DOHH2 (cell line): ENCODE data around the gene TBL1XR1.
"Not testable (repeated sequence)": the region's sequence is repeated elsewhere in the genome, so short reads cannot be mapped to it uniquely, and the experiment has no call there.

Experiments used
- H3F3A ChIP-seq: fragments of 200-600 bp; sonication (generic), shearing (Covaris generic); 2 replicates; pipeline ENCODE4 v1.6.0; 2016; ENCODE audit warnings: antibody characterized with exemption, mild to moderate bottlenecking; ENCODE audit not compliant: control insufficient read depth, insufficient read depth
- H3K27ac ChIP-seq: fragments of 200-600 bp; sonication (generic); 2 replicates; pipeline ENCODE4 v1.5.1; 2014; ENCODE audit warnings: low read depth, mild to moderate bottlenecking, low read length, moderate library complexity
- H3K27me3 ChIP-seq: fragments of 200-600 bp; sonication (generic); 2 replicates; pipeline ENCODE4 v1.6.1; 2014; ENCODE audit warnings: mild to moderate bottlenecking, low read length, mixed read lengths; ENCODE audit not compliant: control insufficient read depth
- H3K36me3 ChIP-seq: fragments of 200-600 bp; sonication (generic); 2 replicates; pipeline ENCODE4 v1.6.1; 2014; ENCODE audit warnings: mild to moderate bottlenecking, low read length, moderate library complexity, mixed read lengths; ENCODE audit not compliant: control insufficient read depth
- H3K4me1 ChIP-seq: fragments of 200-600 bp; sonication (generic); 2 replicates; pipeline ENCODE4 v1.6.1; 2014; ENCODE audit warnings: mild to moderate bottlenecking, low read length, mixed read lengths; ENCODE audit not compliant: control insufficient read depth
- H3K4me2 ChIP-seq: fragments of 200-600 bp; sonication (generic); 2 replicates; pipeline ENCODE4 v1.6.0; 2014; ENCODE audit warnings: mild to moderate bottlenecking, low read length, moderate library complexity
- H3K4me3 ChIP-seq: fragments of 200-600 bp; sonication (generic); 2 replicates; pipeline ENCODE4 v1.5.1; 2014; ENCODE audit warnings: mild to moderate bottlenecking, low read length, mixed read lengths
- H3K79me2 ChIP-seq: fragments of 200-600 bp; sonication (generic); 2 replicates; pipeline ENCODE4 v1.6.1; 2014; ENCODE audit warnings: mild to moderate bottlenecking, low read length, mixed read lengths; ENCODE audit not compliant: control insufficient read depth
- H3K9me2 ChIP-seq: fragments of 200-600 bp; sonication (generic); replicated peaks from 2 replicates; pipeline ENCODE4 v1.6.1; 2014; ENCODE audit warnings: mild to moderate bottlenecking, low read length, mixed read lengths; ENCODE audit not compliant: control insufficient read depth
- H3K9me3 ChIP-seq: fragments of 200-600 bp; sonication (generic); 2 replicates; pipeline ENCODE4 v1.6.1; 2014; ENCODE audit warnings: antibody characterized with exemption, low read length, mixed read lengths; ENCODE audit not compliant: control insufficient read depth, insufficient read depth
- H4K20me1 ChIP-seq: fragments of 200-600 bp; sonication (generic); 2 replicates; pipeline ENCODE4 v1.6.0; 2014; ENCODE audit warnings: low read depth, mild to moderate bottlenecking, antibody characterized with exemption, low read length, moderate library complexity; ENCODE audit not compliant: control insufficient read depth, insufficient read depth
- CTCF ChIP-seq: fragments of 200-600 bp; sonication (generic); IDR thresholded peaks from one replicate; pipeline ENCODE4 v1.5.1; 2014; ENCODE audit warnings: antibody characterized with exemption, mild to moderate bottlenecking, low read depth, low read length; ENCODE audit not compliant: poor library complexity, severe bottlenecking
- EZH2phosphoT487 ChIP-seq: fragments of 200-600 bp; sonication (generic); IDR thresholded peaks from 2 replicates; pipeline ENCODE4 v1.6.1; 2017; ENCODE audit warnings: borderline replicate concordance, mild to moderate bottlenecking, antibody characterized with exemption, low read length, moderate library complexity, mixed read lengths

The TBL1XR1 gene

GRCh38 chr3:177162742-177163141 lies 34.5 kb downstream of the TBL1XR1 start:
- H3K79me2 ChIP-seq: peaks cover 100% of the 10 kb centered on the region
- H3K36me3 ChIP-seq: peaks cover 56% of the 10 kb centered on the region
- no peaks in the 10 kb centered on the region for H3K9me3 ChIP-seq
- H3K4me2 ChIP-seq: no peak overlapping the region
- peaks cover 16% of the 10 kb centered on the region for H3K4me1 ChIP-seq
- no peak overlapping the region for H3K27ac ChIP-seq
- no peak for TF ChIP-seq EZH2phosphoT487
- no peak for TF ChIP-seq CTCF
- no peaks in the 10 kb centered on the region for H3K9me2 ChIP-seq
- no peak overlapping the region for H3K4me3 ChIP-seq
- peaks cover 15% of the 10 kb centered on the region for H4K20me1 ChIP-seq
- no peaks in the 10 kb centered on the region for H3K27me3 ChIP-seq
- no peaks in the 10 kb centered on the region; the same call in 1 of the 2 replicates for H3F3A ChIP-seq

- not testable (repeated sequence) for H3K4me1 ChIP-seq, H3K27me3 ChIP-seq, H3K4me3 ChIP-seq, H3K9me2 ChIP-seq, H3K4me2 ChIP-seq, H3K27ac ChIP-seq, H3F3A ChIP-seq, H3K9me3 ChIP-seq
- peaks cover 20% of the 10 kb centered on the region for H4K20me1 ChIP-seq
- peaks cover 100% of the 10 kb centered on the region for H3K79me2 ChIP-seq
- peaks cover 49% of the 10 kb centered on the region for H3K36me3 ChIP-seq
Measured at GRCh38 chr3:177161603-177162002, 35.7 kb downstream of the TBL1XR1 start.

- peaks cover 35% of the 10 kb centered on the region for H4K20me1 ChIP-seq
- no peak overlapping the region for H3K27ac ChIP-seq
- H3K79me2 ChIP-seq: peaks cover 100% of the 10 kb centered on the region
- no peak overlapping the region for H3K4me2 ChIP-seq
- H3K9me2 ChIP-seq: no peaks in the 10 kb centered on the region
- TF ChIP-seq EZH2phosphoT487 (no peak), CTCF (no peak)
- no peaks in the 10 kb centered on the region for H3K27me3 ChIP-seq
- H3F3A ChIP-seq: no peaks in the 10 kb centered on the region; the same call in 1 of the 2 replicates
- peaks cover 6% of the 10 kb centered on the region for H3K4me1 ChIP-seq
- H3K4me3 ChIP-seq: no peak overlapping the region
- H3K9me3 ChIP-seq: no peaks in the 10 kb centered on the region
- H3K36me3 ChIP-seq: peaks cover 32% of the 10 kb centered on the region
Measured at GRCh38 chr3:177158461-177158860, 38.8 kb downstream of the TBL1XR1 start.

GRCh38 chr3:177157492-177157891 lies 39.8 kb downstream of the TBL1XR1 start:
- Histone ChIP-seq H3K9me2 (no peaks in the 10 kb centered on the region), H3F3A (no peaks in the 10 kb centered on the region; the same call in 1 of the 2 replicates), H3K36me3 (peaks cover 23% of the 10 kb centered on the region), H3K4me1 (peaks cover 13% of the 10 kb centered on the region), H3K27me3 (no peaks in the 10 kb centered on the region), H3K4me3 (no peak overlapping the region), H3K9me3 (no peaks in the 10 kb centered on the region), H3K27ac (no peak overlapping the region), H3K79me2 (peaks cover 100% of the 10 kb centered on the region), H3K4me2 (no peak overlapping the region), H4K20me1 (peaks cover 41% of the 10 kb centered on the region)
- no peak for TF ChIP-seq EZH2phosphoT487
- no peak for TF ChIP-seq CTCF
